Subcutaneous adipose tissue (tissue), 4 donors: ENCODE data around the gene RECQL. TPM values are rescaled to one million over a fixed set of nuclear protein-coding genes. Genes with fewer than 3 reads are reported as not detected.

ENCODE experiments used
- CTCF ChIP-seq: fragments of 450-650 bp; IDR thresholded peaks from one replicate; pipeline ENCODE4 v1.5.1; 2016; ENCODE audit warnings: low read depth, mild to moderate bottlenecking, control low read depth, antibody characterized with exemption, moderate library complexity
- total RNA-seq, 4 donors: library from RNA; depleted of rRNA; stranded (reverse); fragments of >200 nt; gene quantifications; one replicate each; pipeline ENCODE4 v1.1.0, GENCODE V29; 2016

The RECQL gene
- total RNA-seq, 4 donors from 2014 or later, result 40.1 to 59.5 (median 54.9) TPM

GRCh38 chr12:21541773-21542172 lies 40.3 kb upstream of the RECQL start:
- TF ChIP-seq CTCF, result no peak

GRCh38 chr12:21539797-21540196 lies 38.4 kb upstream of the RECQL start:
- no peak for TF ChIP-seq CTCF

GRCh38 chr12:21538061-21538653 lies 36.7 kb upstream of the RECQL start:
- no peak for TF ChIP-seq CTCF

- TF ChIP-seq CTCF, result no peak
Observed at GRCh38 chr12:21529456-21529855, 28.0 kb upstream of the RECQL start.

GRCh38 chr12:21528953-21529352 lies 27.5 kb upstream of the RECQL start:
- no peak for TF ChIP-seq CTCF

- no peak for TF ChIP-seq CTCF
Observed at GRCh38 chr12:21527451-21528180, 26.2 kb upstream of the RECQL start.

- TF ChIP-seq CTCF, result no peak
Observed at GRCh38 chr12:21526721-21527345, 25.4 kb upstream of the RECQL start.
